ENCODE results near the gene TPCN1. TPM values are rescaled to one million over a fixed set of nuclear protein-coding genes. Genes with fewer than 3 reads are reported as not detected.

Gene TPCN1
- total RNA-seq, 1 experiment from 2014 or later, result 29.7 TPM

GRCh38 chr12:113346353-113346752 is 125.1 kb downstream of the TPCN1 start:
- Histone ChIP-seq H3K27ac (ENCODE audit: low read depth, low read length) (no peak overlapping the region), H3K79me2 (ENCODE audit: insufficient read depth, low read length) (no peaks in the 10 kb centered on the region), H3K4me1 (ENCODE audit: control insufficient read depth in 1 of 2, insufficient read depth in 2 of 2, low read length in 2 of 2) (no peaks in the 10 kb centered on the region), H2AFZ (ENCODE audit: low read depth, low read length, poor library complexity, severe bottlenecking) (no peak overlapping the region), H3K27me3 (ENCODE audit: insufficient read depth, low read length) (no peaks in the 10 kb centered on the region), H3K9ac (ENCODE audit: low read length) (no peak overlapping the region), H3K4me3 (replicated peaks in 1 of 2; ENCODE audit: low read depth in 1 of 2, low read length in 2 of 2) (no peak overlapping the region), H4K20me1 (ENCODE audit: insufficient read depth) (no peaks in the 10 kb centered on the region), H3K9me2 (ENCODE audit: insufficient read depth) (no peaks in the 10 kb centered on the region), H3K36me3 (ENCODE audit: control insufficient read depth in 1 of 2, insufficient read depth in 2 of 2, low read length in 2 of 2) (no peaks in the 10 kb centered on the region), H3K9me3 (ENCODE audit: control insufficient read depth in 1 of 2, insufficient read depth in 1 of 2, low read depth in 1 of 2, low read length in 2 of 2) (no peaks in the 10 kb centered on the region), H3K4me2 (ENCODE audit: low read length) (no peak overlapping the region)
- ATAC-seq, result no peak
- ChIA-PET RAD21 (ENCODE audit: low non-redundant PET in 1 of 2, low total read pairs in 2 of 2, uncharacterized antibody in 2 of 2, unreplicated experiment in 2 of 2) (no interaction called here), POLR2A (interaction anchor here (1.0 kb wide), 1 partner anchor 11 kb away, joined by 3 read pairs; the partner anchor contains the start of gene SLC8B1), CTCF (no interaction called here)
- intact Hi-C loops (cut with micrococcal nuclease), result no loop called here
- DNase-seq (ENCODE audit: low read depth, low spot score), result no peak
- no TSS peak for BruUV-seq (replicated peaks)
- no peak for TF ChIP-seq TCF7L2 (IDR thresholded peaks at IDR 0.05; ENCODE audit: borderline replicate concordance, extremely low read depth, insufficient read depth, insufficient read length)

DNA sequence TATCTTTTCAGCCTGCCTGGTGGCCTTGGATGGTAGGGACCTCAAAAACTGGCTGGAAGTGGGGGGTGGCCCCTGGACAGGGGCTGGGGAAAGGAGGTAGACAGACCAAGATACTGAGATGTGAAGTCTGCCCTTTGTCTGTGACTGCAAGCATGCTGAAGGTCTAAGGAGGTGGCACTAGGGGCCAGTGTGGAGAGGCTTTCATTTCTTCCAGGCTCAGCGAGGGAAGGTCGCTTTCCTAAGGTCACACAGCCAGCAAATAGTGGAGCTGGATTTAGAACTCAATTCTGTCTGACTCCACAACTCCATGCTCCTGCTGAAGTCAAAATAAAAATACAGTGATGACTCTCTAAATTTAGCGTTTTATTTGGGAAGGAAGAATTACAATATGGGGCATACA is 125.8 kb downstream of the TPCN1 start:
- CTCF ChIA-PET, result no interaction called here

More for the DNA sequence above, 125.8 kb downstream of the TPCN1 start:
- Histone ChIP-seq H3K36me3 (ENCODE audit: control insufficient read depth in 1 of 2, insufficient read depth in 2 of 2, low read length in 2 of 2) (no peaks in the 10 kb centered on the region), H3K4me3 (replicated peaks in 1 of 2; ENCODE audit: low read depth in 1 of 2, low read length in 2 of 2) (no peak overlapping the region), H3K4me2 (ENCODE audit: low read length) (no peak overlapping the region), H3K79me2 (ENCODE audit: insufficient read depth, low read length) (no peaks in the 10 kb centered on the region), H3K9ac (ENCODE audit: low read length) (no peak overlapping the region), H3K9me3 (ENCODE audit: control insufficient read depth in 1 of 2, insufficient read depth in 1 of 2, low read depth in 1 of 2, low read length in 2 of 2) (no peaks in the 10 kb centered on the region), H4K20me1 (ENCODE audit: insufficient read depth) (no peaks in the 10 kb centered on the region), H3K9me2 (ENCODE audit: insufficient read depth) (no peaks in the 10 kb centered on the region), H2AFZ (ENCODE audit: low read depth, low read length, poor library complexity, severe bottlenecking) (no peak overlapping the region), H3K27me3 (ENCODE audit: insufficient read depth, low read length) (no peaks in the 10 kb centered on the region), H3K27ac (ENCODE audit: low read depth, low read length) (no peak overlapping the region), H3K4me1 (ENCODE audit: control insufficient read depth in 1 of 2, insufficient read depth in 2 of 2, low read length in 2 of 2) (no peaks in the 10 kb centered on the region)
- ATAC-seq, result peak; percentile 75
- ChIA-PET RAD21 (ENCODE audit: low non-redundant PET in 1 of 2, low total read pairs in 2 of 2, uncharacterized antibody in 2 of 2, unreplicated experiment in 2 of 2) (no interaction called here), POLR2A (no interaction called here)
- DNase-seq (ENCODE audit: low read depth, low spot score), result no peak
- intact Hi-C loops (cut with micrococcal nuclease), result no loop called here
- TF ChIP-seq CTCF (IDR thresholded peaks at IDR 0.05 in 2 of 3, conservative IDR thresholded peaks at IDR 0.05 in 1 of 3; ENCODE audit: borderline replicate concordance in 1 of 3, insufficient read depth in 1 of 3, low read depth in 2 of 3, low read length in 2 of 3) (peak in 1 of 3 experiments; percentile 17; a peak in 1 of 6 replicates), ZBTB33 (IDR thresholded peaks at IDR 0.05; ENCODE audit: extremely low read depth, insufficient replicate concordance, low read length) (no peak), POLR2AphosphoS5 (IDR thresholded peaks at IDR 0.05; ENCODE audit: low read depth, low read length) (no peak), JUND (IDR thresholded peaks at IDR 0.05) (no peak), EZH2 (IDR thresholded peaks at IDR 0.05) (no peak), ZNF274 (IDR thresholded peaks at IDR 0.05; ENCODE audit: low read depth, low read length) (no peak), POLR2A (IDR thresholded peaks at IDR 0.05; ENCODE audit: borderline replicate concordance, extremely low read depth, insufficient read depth, insufficient read length) (no peak), SP1 (IDR thresholded peaks at IDR 0.05; ENCODE audit: low read depth) (no peak)
- no TSS peak for BruUV-seq (replicated peaks)

Data from HCT116 (cell line).